ENCODE measurements around the gene EVI2B. TPM values are rescaled to one million over a fixed set of nuclear protein-coding genes. Genes with fewer than 3 reads are reported as not detected.

Gene EVI2B
- total and polyA plus RNA-seq, 9 donors = 1.7 to 31.9 (median 3.0) TPM

DNA sequence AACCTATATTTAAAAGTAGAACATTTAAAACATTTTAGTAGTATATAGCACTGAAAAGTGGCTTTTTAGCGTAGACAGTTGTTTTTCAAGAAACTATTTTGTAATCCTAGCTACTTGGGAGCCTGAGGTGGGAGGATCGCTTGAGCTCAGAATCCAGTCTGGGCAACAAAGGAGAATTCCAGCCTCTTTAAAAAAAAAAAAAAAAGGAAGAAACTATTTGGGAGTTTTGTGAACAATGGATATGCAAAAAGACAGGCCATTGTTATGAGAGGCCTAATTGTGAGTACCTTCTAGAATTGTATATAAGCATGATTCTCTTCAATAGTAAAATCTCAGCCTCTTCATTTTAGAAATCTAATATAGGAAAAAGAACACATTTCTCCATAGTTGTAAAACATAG, 34.5 kb downstream of the EVI2B start:
- TF ChIP-seq, protein P1, sequence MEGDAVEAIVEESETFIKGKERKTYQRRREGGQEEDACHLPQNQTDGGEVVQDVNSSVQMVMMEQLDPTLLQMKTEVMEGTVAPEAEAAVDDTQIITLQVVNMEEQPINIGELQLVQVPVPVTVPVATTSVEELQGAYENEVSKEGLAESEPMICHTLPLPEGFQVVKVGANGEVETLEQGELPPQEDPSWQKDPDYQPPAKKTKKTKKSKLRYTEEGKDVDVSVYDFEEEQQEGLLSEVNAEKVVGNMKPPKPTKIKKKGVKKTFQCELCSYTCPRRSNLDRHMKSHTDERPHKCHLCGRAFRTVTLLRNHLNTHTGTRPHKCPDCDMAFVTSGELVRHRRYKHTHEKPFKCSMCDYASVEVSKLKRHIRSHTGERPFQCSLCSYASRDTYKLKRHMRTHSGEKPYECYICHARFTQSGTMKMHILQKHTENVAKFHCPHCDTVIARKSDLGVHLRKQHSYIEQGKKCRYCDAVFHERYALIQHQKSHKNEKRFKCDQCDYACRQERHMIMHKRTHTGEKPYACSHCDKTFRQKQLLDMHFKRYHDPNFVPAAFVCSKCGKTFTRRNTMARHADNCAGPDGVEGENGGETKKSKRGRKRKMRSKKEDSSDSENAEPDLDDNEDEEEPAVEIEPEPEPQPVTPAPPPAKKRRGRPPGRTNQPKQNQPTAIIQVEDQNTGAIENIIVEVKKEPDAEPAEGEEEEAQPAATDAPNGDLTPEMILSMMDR (IDR thresholded peaks at IDR 0.05) = no peak
- TF ChIP-seq EP300 (IDR thresholded peaks at IDR 0.05) (no peak), POLR2A (IDR thresholded peaks at IDR 0.05) (no peak)
- WGBS, 3 donors = 75 to 87% (median 75%) methylated on average over 2 of the region's 2 CpGs
- intact Hi-C loops (cut with DNase I) = no loop called here

DNA sequence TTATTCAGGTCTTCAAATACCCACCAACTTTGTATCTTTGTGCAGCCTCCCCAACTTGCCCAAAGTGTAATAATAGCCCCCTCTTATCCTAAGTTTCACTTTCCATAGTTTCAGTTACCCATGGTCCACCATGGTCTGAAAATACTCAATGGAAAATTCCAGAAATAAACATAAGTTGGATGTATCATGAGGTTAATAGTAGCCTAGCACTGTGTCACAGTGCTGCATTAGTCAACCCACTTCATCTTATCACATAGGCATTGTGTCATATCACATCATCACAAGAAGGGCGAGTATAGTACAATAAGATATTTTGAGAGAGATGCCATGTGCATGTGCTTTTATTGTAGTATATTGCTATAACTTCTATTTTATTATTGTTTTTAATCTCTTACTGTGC, 38.7 kb downstream of the EVI2B start:
- Histone ChIP-seq H3K36me3 (no peaks in the 10 kb centered on the region), H3K27me3 (no peaks in the 10 kb centered on the region), H3K27ac (no peak overlapping the region), H3K4me3 (no peak overlapping the region), H3K9me3 (no peaks in the 10 kb centered on the region), H3K4me1 (ENCODE audit: insufficient read depth) (no peaks in the 10 kb centered on the region)
- intact Hi-C loops (cut with DNase I) = no loop called here
- TF ChIP-seq, protein P1 (IDR thresholded peaks at IDR 0.05) = no peak
- TF ChIP-seq EP300 (IDR thresholded peaks at IDR 0.05) (no peak), POLR2A (IDR thresholded peaks at IDR 0.05) (no peak)
- 95 to 98% (median 97%) methylated on average over 1 of the region's 1 CpG for WGBS, 3 donors
- no peak for DNase-seq

More for the DNA sequence above, 34.5 kb downstream of the EVI2B start:
- H3K27ac ChIP-seq = no peak overlapping the region
- no peaks in the 10 kb centered on the region for H3K27me3 ChIP-seq
- no peaks in the 10 kb centered on the region for H3K36me3 ChIP-seq
- no peak for DNase-seq
- H3K9me3 ChIP-seq = no peaks in the 10 kb centered on the region
- no peak overlapping the region for H3K4me3 ChIP-seq
- H3K4me1 ChIP-seq (ENCODE audit: insufficient read depth) = no peaks in the 10 kb centered on the region

DNA sequence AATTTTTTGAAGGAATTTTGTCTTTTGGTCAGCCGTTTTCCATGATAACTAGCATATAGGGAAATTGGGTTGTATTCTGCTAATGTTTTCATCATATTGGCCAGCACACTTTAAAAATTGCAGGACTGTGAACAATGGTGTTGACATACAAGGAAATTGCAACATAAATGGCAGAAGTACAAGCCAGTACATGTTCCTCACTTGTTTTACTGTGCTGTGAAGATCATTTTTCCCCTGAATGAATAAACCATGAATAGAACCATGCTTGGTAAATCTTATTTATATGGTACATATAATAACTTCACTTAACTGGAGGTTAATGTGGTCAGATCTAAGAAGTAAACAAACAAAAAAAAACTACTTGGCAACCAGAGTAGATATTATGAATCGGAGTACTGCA, 39.6 kb downstream of the EVI2B start:
- H3K9me3 ChIP-seq = no peaks in the 10 kb centered on the region
- TF ChIP-seq EP300 (IDR thresholded peaks at IDR 0.05) (no peak), POLR2A (IDR thresholded peaks at IDR 0.05) (no peak)
- TF ChIP-seq, protein P1 (IDR thresholded peaks at IDR 0.05) = no peak

DNA sequence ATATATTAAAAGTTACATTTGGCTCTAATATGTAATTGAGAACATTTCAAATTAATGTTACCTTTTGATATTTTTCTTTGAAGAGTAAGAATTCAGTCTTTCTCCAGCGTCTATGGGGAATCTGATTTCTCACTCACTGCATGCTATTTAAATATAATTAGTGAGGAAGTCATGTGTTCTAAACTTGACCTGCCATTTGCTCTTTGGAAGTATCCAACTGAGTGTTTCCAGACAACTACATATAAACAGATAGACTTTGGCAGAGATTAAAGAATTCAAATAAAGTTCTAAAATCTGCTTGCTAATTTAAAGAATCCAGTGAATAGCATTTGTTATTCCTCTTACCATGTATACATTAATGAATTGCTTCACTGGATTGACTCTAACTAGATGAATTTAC, 40.3 kb downstream of the EVI2B start:
- intact Hi-C loops (cut with DNase I) = no loop called here
- Histone ChIP-seq H3K36me3 (no peaks in the 10 kb centered on the region), H3K27me3 (no peaks in the 10 kb centered on the region), H3K9me3 (no peaks in the 10 kb centered on the region), H3K4me3 (no peak overlapping the region), H3K27ac (no peak overlapping the region), H3K4me1 (ENCODE audit: insufficient read depth) (no peaks in the 10 kb centered on the region)
- 69 to 85% (median 70%) methylated on average over 1 of the region's 1 CpG for WGBS, 3 donors
- TF ChIP-seq POLR2A (IDR thresholded peaks at IDR 0.05) = no peak
- DNase-seq = no peak

More for the DNA sequence above, 39.6 kb downstream of the EVI2B start:
- Histone ChIP-seq H3K27ac (no peak overlapping the region), H3K4me1 (ENCODE audit: insufficient read depth) (no peaks in the 10 kb centered on the region), H3K27me3 (no peaks in the 10 kb centered on the region), H3K4me3 (no peak overlapping the region), H3K36me3 (no peaks in the 10 kb centered on the region)
- 86 to 94% (median 87%) methylated on average over 2 of the region's 2 CpGs for WGBS, 3 donors
- no peak for DNase-seq
- intact Hi-C loops (cut with DNase I) = no loop called here

DNA sequence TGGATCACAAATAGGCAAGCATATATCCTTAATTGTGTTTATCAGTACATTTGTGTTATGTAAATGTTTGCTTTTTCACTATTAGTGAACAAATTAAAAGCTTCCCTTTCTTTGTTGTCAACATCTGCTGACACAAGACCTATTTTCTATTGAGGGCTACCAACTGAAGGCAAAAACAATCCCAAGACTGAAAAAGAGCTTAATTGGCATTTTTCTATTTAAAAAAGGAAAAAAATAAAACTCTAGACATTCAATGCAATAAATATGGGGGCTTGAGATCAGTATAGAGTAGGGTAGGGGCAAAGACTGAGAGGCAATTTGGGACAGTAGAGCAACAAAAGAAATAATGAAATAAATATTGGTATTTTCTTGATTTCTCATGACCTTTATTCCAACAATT, 41.1 kb downstream of the EVI2B start:
- TF ChIP-seq, protein P1 (IDR thresholded peaks at IDR 0.05) = no peak
- no peak for TF ChIP-seq EP300 (IDR thresholded peaks at IDR 0.05)
- TF ChIP-seq POLR2A (IDR thresholded peaks at IDR 0.05) = no peak
- Histone ChIP-seq H3K36me3 (no peaks in the 10 kb centered on the region), H3K27me3 (no peaks in the 10 kb centered on the region), H3K4me1 (ENCODE audit: insufficient read depth) (no peaks in the 10 kb centered on the region), H3K9me3 (no peaks in the 10 kb centered on the region), H3K4me3 (no peak overlapping the region), H3K27ac (no peak overlapping the region)
- intact Hi-C loops (cut with DNase I) = no loop called here
- DNase-seq = no peak

All from ovary (tissue), 9 donors.